GM12865 (cell line): Measurements from ENCODE around the gene ROR2.

Source experiments
- DNase-seq: peaks from one replicate; pipeline ENCODE4 v3.0.0; 2010; ENCODE audit warnings: low read depth
- H3K4me3 ChIP-seq: 2 replicates; pipeline ENCODE4 v1.5.1; 2011; ENCODE audit warnings: mild to moderate bottlenecking, low read depth, low read length, control low read depth
- TF ChIP-seq, protein P1 (sequence below): IDR thresholded peaks from 2 replicates; pipeline ENCODE4 v1.5.1; 2011; ENCODE audit warnings: low read length, control low read depth, low read depth, inconsistent platforms; ENCODE audit not compliant: insufficient read depth; ENCODE audit errors: missing control alignments

ROR2 gene

DNA sequence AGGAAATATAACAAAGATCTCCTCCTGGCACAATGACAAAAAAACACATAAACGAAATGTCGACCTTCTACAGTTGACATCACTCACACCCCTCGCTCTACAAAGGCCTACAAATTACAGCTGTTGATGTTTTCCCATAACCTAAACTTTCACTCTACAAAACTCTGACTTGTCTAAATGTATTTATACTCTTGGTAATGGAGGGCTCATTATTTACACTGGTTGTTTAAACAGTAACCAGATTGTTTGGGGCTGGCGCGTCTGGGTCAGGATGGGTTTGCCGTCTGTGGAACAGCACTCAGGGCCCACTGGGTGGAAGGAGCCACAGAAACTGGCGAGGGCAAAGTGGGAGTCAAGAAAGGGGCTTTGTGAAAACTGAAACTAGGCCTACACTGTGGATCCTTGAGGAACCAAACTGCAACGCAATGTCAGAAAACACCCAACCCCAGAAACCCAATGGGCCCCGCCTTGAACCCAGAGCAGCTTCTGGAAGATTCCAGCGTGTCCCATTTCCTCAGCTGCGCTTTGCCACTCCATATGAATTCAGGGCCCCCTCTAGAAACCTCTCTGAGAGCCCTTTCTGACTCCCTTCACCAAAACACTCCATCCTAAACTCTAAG lies 136.7 kb downstream of the ROR2 start:
- TF ChIP-seq, protein P1, sequence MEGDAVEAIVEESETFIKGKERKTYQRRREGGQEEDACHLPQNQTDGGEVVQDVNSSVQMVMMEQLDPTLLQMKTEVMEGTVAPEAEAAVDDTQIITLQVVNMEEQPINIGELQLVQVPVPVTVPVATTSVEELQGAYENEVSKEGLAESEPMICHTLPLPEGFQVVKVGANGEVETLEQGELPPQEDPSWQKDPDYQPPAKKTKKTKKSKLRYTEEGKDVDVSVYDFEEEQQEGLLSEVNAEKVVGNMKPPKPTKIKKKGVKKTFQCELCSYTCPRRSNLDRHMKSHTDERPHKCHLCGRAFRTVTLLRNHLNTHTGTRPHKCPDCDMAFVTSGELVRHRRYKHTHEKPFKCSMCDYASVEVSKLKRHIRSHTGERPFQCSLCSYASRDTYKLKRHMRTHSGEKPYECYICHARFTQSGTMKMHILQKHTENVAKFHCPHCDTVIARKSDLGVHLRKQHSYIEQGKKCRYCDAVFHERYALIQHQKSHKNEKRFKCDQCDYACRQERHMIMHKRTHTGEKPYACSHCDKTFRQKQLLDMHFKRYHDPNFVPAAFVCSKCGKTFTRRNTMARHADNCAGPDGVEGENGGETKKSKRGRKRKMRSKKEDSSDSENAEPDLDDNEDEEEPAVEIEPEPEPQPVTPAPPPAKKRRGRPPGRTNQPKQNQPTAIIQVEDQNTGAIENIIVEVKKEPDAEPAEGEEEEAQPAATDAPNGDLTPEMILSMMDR = no peak
- DNase-seq = no peak
- H3K4me3 ChIP-seq = no peak overlapping the region

DNA sequence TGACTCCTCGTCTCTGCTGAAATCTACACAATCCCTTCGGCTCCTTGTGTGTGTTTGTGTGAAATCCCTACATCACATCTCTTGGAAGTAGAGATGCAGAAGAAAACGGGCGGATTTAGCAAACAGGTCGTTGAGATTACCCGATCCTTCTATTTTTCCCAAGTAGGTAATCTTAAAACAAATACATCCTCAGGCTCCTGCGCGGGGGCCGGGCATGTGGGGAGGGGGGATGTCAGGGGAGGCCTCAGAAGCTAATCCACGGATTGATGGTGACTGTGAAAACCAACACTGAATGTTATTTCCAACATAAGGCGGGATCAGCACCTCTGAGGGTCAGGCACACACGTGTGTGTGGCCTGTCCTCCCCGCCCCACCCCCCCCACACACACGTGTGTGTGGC lies 137.8 kb downstream of the ROR2 start:
- TF ChIP-seq, protein P1 = no peak
- DNase-seq = no peak
- no peak overlapping the region for H3K4me3 ChIP-seq

DNA sequence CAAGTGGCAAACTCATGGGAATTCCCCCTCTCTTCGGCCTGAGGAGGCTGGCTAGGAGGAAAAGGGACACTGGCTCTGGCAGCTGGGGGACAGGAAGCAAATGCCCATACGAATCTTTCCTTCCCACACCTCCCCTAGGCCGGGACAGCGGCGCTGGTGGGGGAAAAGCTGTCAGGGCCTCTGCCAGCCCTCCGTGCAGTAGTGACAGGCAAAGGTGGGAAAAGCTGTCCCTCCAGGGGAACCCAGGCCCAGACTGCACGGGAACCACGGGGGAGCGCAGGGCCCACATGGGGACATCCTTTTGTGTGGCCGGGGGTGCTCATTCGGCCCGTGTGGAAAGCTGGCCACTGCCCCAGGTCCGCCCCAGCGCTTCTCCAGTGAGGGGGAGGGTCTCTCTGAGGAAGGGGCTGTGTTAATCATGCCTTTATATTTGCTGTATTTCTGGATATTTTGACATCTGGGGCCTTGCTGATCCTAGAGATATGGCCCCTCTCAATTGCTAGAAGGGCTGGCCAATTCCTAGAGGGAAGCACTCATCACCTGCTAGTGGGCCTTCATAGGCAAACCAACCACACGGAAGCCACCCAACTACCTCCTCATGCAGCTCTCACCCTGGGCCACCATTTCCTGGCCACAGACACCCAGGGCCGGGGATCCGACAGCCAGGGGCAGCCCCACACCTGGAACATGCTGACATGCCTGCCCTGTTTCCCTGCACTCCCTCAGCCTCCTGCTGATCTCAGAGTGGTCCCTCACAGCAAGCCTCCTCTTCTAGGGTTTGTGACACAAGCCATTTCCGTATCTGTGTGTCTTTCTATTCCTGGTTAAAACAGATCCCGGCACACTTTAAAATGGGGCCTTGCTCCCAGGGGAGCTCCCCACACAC lies 138.8 kb downstream of the ROR2 start:
- no peak for DNase-seq
- TF ChIP-seq, protein P1 = no peak
- no peak overlapping the region for H3K4me3 ChIP-seq

DNA sequence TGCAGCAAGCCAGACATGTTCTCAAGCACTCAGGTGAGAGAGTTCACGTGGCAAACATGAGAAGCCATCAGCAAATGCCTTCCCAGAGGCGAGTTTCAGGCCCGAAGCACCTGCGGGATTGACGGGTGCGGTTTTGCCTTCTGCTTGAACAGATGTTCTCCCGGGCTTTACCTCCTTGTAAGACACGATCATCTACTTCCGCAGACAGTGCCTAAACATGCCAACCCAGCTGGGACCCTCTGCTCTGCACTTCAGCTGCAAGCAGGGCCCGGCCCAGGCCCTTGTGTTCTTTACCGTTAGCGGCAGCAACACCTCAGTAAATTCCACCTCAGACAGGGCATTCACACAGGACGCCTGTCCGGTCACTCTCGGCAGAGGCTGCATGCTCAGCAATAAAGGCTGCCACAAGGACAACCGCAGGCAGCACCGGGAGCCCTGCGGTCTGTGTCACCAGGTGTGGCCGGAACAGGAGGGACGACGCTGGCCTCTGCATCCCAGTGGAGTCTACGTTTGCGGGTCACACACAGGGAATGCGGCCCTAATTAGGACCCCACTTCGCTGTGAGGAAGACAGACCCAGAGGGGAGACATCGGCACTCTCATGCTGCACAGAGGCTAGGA lies 139.6 kb downstream of the ROR2 start:
- DNase-seq = no peak
- TF ChIP-seq, protein P1 = no peak
- no peak overlapping the region for H3K4me3 ChIP-seq

DNA sequence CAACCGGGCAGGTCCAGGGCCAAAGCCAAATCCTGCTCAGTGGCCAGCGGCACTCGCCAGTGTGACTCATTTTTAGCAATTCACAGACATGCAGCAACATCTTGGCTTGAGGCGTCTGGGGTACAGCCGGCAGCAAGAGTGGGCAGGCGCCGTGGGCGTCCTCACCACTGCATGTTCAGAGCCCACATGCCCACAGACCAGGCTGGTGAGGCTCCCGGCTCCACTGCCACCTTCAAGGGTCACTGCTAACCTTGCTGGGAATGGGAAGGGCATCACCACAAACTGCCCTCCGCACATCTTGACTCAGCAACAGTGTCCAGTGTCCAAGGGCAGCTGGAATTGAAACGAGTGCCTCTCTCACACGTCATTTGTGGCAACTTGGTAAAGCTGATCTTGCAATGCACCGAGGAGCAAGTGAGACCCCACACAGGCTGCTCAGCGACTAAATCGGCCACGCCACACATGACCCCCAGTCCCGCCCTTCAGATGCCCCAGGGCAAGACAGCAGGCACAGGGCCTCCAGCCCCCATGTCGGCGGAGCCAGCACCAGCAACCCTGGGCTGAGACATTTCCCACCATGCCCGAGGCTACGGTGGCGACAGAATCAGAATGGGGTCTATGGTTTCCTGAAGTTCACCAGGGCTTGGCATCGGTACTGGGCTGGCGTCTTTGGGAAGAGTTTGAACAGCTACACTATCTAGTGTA lies 140.3 kb downstream of the ROR2 start:
- TF ChIP-seq, protein P1 = no peak
- no peak overlapping the region for H3K4me3 ChIP-seq
- DNase-seq = no peak

DNA sequence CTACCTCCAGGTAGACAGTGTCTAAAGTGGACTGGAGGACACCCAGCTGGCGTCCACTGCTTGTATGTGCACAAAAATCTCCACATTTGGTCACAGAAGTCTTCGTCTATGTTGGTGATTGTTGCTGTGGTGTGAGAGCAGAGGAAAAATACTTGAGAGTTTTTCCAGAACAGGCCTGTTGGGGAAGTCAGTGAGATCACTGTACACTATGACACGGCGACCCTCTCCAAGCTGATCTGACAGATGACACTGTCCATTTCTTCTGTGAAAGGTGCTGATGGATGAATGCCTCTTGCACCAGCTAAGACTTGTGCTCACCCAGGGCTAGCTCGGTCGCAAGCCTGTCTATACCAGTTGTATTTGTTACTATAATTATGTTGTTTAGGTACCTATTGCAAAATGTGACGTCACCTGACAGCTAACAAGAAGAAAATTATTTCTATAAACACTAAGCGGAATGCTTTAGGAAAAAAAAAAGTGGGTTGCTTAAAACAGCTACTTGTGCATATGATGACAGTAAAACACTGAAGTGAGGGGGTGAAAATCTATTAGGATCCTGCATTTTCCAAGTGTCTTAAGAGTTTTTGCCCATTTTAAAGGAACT lies 142.3 kb downstream of the ROR2 start:
- no peak overlapping the region for H3K4me3 ChIP-seq
- TF ChIP-seq, protein P1 = no peak
- DNase-seq = no peak
